Activated naive CD4-positive, alpha-beta T cell treated with anti-CD3 and anti-CD28 coated beads, Interleukin-2, amount 50 U/mL, for 16 hours (primary cell): ENCODE data around the gene CHST14.
A peak's percentile ranks its signal among the peaks of the same experiment; 100 is the strongest.

Experiments used
- DNase-seq: peaks from one replicate; pipeline ENCODE4 v3.0.0-alpha.2; 2020

CHST14 gene

DNA sequence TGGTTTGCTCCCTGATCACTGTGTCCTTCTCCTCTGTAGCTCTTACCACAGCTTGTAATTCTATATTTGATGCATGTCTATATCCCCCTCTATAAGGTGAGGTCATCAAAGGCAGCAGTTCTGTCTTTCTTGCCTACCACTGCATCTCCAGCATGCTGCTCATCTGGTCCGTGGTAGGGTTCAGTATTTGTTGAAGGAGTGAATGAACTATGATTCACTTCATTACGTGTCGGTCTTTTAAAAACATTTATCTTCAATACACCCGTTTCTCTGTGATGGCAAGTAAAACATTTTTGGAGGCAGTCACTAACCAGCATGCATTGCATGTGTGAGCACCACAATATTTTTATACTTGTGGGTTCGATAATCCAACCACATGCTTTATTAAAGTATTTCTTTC lies 27.6 kb downstream of the CHST14 start:
- no peak for DNase-seq

DNA sequence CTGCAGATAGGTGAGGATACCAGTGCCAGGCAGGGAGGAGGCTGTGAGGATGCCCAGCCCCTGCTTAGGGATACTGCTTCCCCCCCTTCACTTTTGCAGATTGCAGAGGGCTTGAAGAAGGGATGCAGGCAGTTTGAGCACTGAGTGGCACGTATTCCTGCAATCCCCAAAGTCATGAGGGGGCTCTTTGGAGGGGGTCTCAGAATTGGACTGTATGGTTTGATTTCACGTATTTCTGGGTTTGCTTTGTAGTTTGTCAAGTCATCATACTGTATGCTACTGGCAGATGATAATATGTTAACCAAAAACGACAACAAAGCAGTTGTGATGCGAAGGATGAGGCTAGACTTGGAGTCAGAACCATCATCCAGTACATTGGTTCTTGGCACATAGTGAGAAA lies 28.1 kb downstream of the CHST14 start:
- DNase-seq: no peak

DNA sequence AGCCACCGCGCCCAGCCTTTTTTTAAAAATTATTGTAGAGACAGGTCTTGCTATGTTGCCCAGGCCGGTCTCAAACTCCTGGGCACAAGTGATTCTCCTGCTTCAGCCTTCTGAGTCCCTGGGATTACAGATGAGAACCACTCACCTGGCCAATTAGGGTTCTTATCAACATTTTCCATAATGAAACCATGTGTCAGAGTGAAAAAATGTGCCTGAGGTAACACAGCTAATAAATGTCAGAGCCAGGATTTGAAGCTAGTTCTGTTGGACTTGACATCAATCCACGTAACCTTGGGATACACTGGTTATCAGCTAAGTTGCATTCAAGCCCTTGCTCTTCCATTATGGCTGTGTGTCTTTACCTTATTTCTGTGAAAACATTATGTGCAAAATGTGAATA lies 29.1 kb downstream of the CHST14 start:
- DNase-seq: no peak

DNA sequence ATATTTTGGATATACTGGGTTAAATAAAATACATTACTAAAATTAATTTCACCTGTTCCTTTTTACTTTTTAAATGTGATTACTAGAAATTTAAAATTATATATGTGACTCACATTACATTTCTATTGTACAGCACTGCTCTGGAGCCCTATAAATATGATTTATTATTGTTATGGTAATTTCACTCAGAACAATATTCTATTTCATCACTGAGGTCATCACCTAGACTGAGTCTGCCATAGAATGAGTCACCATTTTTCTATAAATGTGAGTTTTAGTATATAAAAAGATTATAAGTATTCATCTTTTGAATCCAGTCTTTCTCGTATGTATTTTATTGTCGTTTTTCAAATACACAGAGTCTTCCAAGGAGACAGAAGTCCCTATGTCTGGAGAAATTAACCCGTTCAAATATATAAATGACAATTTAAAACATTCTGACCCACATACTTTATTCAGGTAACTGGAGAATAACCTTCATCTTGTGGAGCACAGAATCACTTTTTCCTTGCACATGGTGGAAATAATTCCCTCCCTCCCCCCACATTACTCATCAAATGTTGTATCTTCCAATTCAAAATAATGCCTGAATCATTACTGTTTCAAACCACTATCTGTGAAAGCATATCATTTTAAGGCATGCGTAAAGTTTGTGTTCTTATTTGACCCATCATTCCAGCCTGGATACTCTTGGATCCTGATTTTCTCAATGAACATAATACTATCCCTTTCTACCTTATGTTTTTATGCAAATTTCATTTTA lies 30.0 kb downstream of the CHST14 start:
- no peak for DNase-seq

DNA sequence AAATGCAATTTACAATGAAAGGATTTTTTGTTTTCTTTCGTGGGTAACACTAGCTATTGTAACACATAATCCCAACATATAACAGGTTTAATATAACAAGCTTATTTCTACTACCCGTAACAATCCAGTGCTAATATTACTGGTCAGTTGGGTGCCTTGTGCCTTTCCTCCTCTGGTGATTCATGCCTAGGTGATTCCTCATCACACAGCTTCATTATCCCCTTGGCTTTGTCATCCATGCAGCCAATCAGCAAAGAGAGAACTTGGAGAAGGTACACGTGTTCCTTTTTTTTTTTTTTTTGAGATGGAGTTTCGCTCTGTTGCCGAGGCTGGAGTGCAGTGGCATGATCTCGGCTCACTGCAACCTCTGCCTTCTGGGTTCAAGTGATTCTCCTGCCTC lies 30.7 kb downstream of the CHST14 start:
- no peak for DNase-seq

DNA sequence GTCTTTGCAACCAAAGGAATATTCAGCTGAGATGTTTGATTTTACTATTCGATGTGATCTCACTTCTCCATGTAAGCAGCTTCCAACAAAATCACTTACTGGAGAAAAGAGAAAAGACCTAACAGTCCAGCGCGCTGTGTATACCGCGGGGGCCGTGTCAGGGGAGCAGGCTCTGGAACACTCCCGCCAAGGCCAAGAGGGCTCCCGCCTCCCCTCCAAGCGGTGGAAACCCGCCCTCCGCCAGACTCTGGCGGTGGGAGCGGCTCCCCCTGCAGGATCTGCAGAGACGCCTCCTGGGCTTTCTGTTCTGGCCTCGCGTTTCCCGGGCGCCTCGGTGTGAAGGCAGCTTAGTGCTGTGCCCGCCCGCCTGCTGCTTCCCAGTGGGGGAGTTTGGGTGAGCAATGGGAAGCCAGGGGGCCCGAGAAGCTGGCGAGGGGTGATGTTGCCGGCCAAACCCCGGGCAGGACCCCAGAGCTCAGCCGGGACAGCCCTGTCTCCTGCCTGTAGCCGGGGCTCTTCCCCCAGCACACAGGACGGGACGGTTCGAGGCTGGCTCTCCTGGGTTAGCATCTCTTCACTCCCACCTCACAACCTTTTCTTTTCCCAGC lies 36.3 kb downstream of the CHST14 start:
- peak; percentile 69 for DNase-seq

DNA sequence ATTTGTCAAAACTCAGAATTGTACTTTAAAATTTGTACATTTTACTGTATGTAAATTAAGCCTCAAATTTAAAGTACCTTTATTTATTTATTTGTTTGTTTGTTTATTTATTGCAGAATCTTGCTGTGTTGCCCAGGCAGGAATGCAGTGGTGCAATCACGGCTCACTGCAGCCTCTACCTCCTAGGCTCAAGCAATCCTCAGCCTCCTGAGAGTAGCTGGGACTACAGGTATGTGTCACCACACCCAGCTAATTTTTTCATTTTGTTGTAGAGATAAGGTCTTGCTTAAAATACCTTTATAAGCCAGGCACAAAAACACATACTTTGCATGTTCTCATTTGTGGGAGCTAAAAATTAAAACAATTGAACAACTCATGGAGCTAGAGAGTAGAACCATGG lies 37.4 kb downstream of the CHST14 start:
- DNase-seq: no peak

DNA sequence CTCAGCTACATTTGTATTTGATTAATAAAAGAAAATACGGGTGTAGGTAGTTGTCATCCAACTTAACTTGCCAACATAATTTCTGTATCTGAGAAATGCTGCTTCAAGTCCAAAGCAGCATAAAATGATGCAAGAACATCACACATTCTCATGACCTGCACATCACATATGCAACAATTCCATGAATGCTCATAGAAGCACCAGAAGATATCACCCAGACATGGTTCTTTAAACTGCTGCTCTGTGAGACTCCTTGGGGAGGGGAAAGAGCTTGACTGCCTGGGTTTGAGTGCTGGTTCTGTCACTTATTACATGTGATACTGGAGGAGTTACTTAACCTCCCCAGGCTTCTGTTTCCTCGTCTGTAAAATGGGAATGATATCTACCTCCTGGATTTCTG lies 39.4 kb downstream of the CHST14 start:
- DNase-seq: no peak

DNA sequence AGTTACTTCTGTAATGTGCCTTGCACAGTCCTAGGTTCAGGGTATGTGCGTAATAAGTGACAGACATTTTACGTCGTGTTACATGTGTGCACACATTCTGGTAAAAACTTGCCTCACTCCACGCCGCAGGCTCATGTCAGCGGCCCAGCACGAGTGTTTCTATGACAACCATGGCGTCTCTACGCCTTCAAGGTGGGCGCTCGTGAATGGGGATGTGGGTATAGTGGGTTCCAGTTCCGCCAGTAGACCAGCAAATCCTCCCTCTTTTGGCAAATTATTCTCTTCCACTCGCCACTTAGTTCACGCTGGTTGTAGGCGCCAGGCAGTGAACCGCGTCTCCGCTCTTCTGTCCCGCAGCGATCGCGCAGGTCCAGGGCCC lies 40.3 kb downstream of the CHST14 start:
- no peak for DNase-seq

DNA sequence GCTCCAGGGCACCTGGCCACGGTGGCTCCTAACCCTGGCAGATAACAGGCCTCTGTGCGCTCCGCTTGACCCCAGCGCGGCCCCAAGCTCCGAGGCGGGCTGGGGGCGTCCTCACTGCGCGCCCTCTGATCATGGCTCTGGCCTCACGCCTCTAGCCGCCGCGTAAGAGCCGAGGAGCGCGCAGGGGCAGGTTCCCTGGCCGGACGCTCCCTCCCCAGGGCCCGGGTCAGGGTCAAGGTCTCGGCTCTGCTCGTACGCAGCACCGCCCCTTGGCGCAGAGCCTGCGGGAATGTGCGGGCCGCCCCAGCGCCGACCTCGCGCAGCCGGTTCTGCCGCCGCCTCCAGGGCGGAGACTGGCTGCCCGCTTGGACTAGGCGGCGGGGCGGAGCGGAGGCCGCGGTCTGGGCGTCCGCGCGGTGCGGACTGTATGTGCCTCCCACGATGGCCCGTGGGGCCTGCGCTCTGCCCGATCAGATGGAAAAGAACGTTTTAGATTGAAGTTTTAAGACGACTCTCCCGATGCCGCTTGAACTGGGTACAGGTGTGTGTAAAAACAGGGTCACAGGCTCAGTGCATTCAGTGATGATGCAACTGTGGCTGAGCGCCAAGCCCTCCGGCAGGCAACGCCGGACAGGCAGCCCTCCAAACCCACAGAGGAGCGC lies 40.8 kb downstream of the CHST14 start:
- DNase-seq: no peak

DNA sequence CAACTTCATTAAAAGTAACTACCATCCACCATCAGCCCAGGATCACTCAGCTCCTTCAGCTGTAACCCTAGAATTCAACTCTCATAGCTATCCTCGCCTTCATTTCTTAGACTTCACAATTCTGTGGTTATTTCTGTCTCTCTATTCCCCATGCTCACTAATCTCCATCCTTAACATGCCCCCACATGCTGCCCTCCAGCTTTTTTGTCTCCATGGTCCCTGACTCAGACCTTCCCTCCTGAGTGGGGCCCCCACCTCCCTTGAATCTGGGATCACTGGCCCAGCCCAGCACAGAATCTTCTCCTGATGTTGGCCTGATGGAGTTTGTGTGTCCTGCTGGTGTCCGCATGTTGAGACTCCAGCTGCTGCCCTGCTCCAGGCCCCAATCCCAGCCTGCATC lies 41.7 kb downstream of the CHST14 start:
- DNase-seq: no peak

DNA sequence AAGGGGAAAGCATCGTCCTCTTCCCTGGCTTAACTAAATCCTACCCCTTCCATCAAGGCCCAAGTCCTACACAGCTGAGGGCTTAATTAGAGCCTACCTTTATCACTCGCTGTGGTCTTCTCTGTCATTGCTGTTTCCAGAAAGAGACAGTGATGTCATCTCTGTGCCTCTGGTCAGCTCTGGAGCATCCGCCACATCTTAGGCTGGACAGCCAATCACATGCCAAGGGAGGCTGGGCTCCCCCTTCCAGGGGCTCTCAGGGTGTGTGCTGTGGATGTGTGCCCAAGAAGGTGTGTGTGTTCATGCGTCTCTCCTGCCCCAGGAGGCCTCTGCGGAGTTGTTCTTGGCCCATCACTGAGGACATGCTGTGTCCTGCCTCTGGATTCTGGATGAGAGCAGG lies 42.8 kb downstream of the CHST14 start:
- no peak for DNase-seq

DNA sequence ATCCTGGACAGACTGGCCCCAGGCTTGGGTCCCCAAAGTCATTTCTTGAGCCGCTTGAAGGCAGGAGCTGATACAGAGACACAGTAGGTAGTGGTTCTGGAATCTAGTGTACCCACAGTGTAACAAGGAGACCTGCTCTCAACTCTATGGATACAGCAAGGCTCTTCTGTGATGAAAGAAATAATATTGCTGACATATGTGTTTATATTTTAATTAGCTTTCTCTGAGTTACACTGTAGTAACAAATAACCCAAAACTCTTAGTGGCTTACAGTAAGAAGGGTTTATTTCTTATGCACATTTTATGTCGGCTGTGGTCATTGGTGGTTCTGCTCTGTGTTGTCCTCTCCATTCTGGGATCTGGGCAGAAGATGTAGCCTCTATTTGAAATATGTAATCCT lies 45.5 kb downstream of the CHST14 start:
- no peak for DNase-seq
